Right cardiac atrium (tissue), 5 donors: ENCODE results near the gene SLC16A4. TPM values are rescaled to one million over a fixed set of nuclear protein-coding genes. Genes with fewer than 3 reads are reported as not detected.
A peak's percentile ranks its signal among the peaks of the same experiment; 100 is the strongest.
"Not testable (repeated sequence)": the region's sequence is repeated elsewhere in the genome, so short reads cannot be mapped to it uniquely, and the experiment has no call there.

Experiments used
- ATAC-seq, 2 donors: fragments of 200-7000 bp; cut with Tn5 transposase; one replicate each; pipeline versions ENCODE4 v1.8.0 to v1.9.1; 2020; ENCODE audit warnings: moderate library complexity in 2 of 2, mild to moderate bottlenecking in 1 of 2
- DNase-seq, 3 donors: peaks; one replicate each; pipeline ENCODE4 v3.0.0-alpha.2; 2020
- H3K27ac ChIP-seq: one replicate; pipeline ENCODE4 v1.5.1; 2013; ENCODE audit warnings: mild to moderate bottlenecking, low read length, control low read depth, moderate library complexity
- H3K27me3 ChIP-seq: one replicate; pipeline ENCODE4 v1.6.1; 2013; ENCODE audit not compliant: control insufficient read depth, insufficient read depth
- H3K4me1 ChIP-seq: one replicate; pipeline ENCODE4 v1.6.1; 2013; ENCODE audit warnings: low read length; ENCODE audit not compliant: control insufficient read depth, insufficient read depth
- H3K4me3 ChIP-seq: one replicate; pipeline ENCODE4 v1.5.1; 2013; ENCODE audit warnings: low read length, control low read depth
- H3K9me3 ChIP-seq: one replicate; pipeline ENCODE4 v1.6.1; 2013; ENCODE audit warnings: low read length; ENCODE audit not compliant: control insufficient read depth
- WGBS: extraction: QIAGEN DNeasy Blood & Tissue Kit; methylation state at CpG from one replicate; pipeline ENCODE4 v1.1.7; 2013; 5-methylcytosine and 5-hydroxymethylcytosine counted together
- intact Hi-C, 4 donors: fragments of 100-400 bp; cut with DNase I; formaldehyde crosslinking; loops; one replicate each; pipeline versions ENCODE4 v1.11.0 to v1.14.0; 2022 to 2023
- polyA plus RNA-seq: library from polyadenylated mRNA; stranded (reverse); fragments of 200-250 nt; gene quantifications from one replicate; pipeline ENCODE4 v1.2.3, GENCODE V29; 2013
- total RNA-seq, 4 donors: library from RNA; stranded (reverse); fragmentation: NEBNext Ultra II Directional; extraction: Animal tissue kit (Norgen Biotek cat#: 25700); gene quantifications; one replicate each; pipeline ENCODE4 v1.2.1, GENCODE V29; 2021
- donor health status: healthy with polysubstance abuse.
- donor health status: DM: no; HTN: yes; CAD: no.
- donor health status: DM: no; HTN: no; CAD: no.
- donor health status: DM: no; HTN: yes; CAD: no; lungs with severe emphysema.
- donor health status: DM: yes; HTN: yes; CAD: no.

Gene SLC16A4
- total and polyA plus RNA-seq, 5 donors = 3.0 to 7.3 (median 6.3) TPM

DNA sequence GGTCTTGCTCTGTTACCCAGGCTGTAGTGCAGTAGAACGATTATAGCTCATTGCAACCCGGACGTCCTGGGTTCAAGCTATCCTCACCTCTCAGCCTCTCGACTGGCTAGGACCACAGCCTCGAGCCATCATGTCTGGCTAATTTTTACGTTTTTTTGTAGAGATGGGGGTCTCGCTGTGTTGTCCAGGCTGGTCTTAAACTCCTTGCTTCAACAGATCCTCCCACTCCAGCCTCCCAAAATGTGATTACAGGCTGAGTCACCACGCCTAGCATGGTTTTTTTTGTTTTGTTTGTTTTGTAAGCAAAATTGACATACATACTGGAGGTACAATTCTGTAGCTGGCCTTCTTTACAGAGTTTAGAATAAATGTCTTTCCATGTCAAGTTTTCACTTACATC, 17.7 kb upstream of the SLC16A4 start:
- Histone ChIP-seq H3K4me1 (no peaks in the 10 kb centered on the region), H3K27me3 (no peaks in the 10 kb centered on the region), H3K27ac (no peak overlapping the region), H3K9me3 (no peaks in the 10 kb centered on the region), H3K4me3 (peak overlapping the region; percentile 68)
- ATAC-seq = no peak
- 86% methylated on average over 8 of the region's 8 CpGs for WGBS
- no peak for DNase-seq
- intact Hi-C loops = loop anchor here in 3 of 4 donors (5.0 to 10.0 kb wide), 2 partner anchors 64 to 201 kb away; no protein-coding TSS in a partner anchor

DNA sequence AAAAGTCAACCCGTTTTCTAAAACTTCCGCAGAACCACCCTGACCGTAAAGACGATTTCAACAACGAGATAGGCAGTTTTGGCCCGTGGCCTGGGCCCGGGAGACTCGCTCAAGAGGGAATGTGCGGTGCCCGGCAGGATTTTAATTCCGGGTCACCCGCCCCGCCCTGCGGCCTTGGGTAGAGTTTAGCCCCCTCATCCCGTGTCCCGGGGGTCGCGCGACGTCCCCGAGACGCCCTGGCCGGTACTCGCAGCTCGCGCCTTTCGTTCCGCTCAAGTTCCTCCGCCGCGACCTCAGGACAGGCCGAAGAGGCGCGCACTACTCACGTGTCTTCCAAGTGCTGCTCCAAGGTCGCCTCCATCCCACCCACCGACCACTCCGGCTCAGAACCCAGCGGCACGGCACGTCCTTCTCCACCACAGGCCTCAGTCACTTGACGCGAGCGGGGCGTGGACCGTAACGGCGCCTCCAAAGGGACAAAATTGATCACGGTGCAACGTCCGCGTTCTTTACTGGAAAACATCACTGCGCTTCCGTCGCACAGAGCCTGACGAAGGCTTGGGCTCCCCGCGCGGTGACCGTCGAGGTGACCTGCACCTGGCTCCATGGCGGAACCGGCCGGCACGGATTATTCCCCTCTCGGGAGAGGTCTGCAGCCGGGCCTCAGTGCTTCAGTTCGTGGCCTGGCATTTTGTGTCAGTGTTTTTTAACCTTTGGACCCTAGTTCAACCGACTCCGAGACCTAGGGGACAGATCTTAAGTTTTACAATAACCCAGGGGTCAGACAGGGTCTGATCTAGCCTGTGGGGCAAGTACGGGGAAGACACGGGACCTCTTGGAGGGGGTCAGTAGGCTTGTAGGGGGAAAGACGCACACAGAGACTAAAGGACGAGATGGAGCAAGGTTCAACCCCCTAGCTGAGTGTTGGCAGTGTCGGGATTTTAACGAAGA, 16.7 kb upstream of the SLC16A4 start, which contains the start of gene LAMTOR5:
LAMTOR5 (minus strand) TSS at position 435 of the 951 bp plus-strand sequence; CDS start at position 361, 74 bp downstream.
- no peaks in the 10 kb centered on the region for H3K9me3 ChIP-seq
- H3K27me3 ChIP-seq = no peaks in the 10 kb centered on the region
- ATAC-seq = peak; percentile 96 to 98
- intact Hi-C loops = loop anchor here in 3 of 4 donors (5.0 to 10.0 kb wide), 2 partner anchors 63 to 200 kb away; no protein-coding TSS in a partner anchor
- WGBS = under 1% methylated on average over 76 of the region's 76 CpGs
- H3K4me3 ChIP-seq = peak within 1 kb of the TSS; percentile 68
- peak within 1 kb of the TSS; percentile 80 for H3K27ac ChIP-seq
- DNase-seq = peak; percentile 94 to 97 (median 97)
- no peaks in the 10 kb centered on the region for H3K4me1 ChIP-seq

DNA sequence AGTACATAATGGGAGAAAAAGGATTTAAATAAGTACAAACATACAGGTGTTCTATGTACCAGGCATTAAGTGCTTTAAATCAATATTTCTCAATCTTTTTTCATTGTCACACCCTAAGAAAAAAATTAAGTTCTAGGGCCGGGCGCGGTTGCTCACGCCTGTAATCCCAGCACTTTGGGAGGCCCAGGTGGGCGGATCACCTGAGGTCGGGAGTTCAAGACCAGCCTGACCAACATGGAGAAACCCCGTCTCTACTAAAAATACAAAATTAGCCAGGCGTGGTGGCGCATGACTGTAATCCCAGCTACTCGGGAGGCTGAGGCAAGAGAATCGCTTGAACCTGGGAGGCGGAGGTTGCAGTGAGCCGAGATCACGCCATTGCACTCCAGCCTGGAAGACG, 15.6 kb upstream of the SLC16A4 start:
- peak overlapping the region; percentile 68 for H3K4me3 ChIP-seq
- H3K4me1 ChIP-seq, ATAC-seq, DNase-seq, H3K9me3 ChIP-seq, H3K27me3 ChIP-seq, H3K27ac ChIP-seq: not testable (repeated sequence)
- WGBS = 79% methylated on average over 15 of the region's 15 CpGs
- intact Hi-C loops = loop anchor here in 3 of 4 donors (5.0 to 10.0 kb wide), 2 partner anchors 62 to 199 kb away; no protein-coding TSS in a partner anchor

DNA sequence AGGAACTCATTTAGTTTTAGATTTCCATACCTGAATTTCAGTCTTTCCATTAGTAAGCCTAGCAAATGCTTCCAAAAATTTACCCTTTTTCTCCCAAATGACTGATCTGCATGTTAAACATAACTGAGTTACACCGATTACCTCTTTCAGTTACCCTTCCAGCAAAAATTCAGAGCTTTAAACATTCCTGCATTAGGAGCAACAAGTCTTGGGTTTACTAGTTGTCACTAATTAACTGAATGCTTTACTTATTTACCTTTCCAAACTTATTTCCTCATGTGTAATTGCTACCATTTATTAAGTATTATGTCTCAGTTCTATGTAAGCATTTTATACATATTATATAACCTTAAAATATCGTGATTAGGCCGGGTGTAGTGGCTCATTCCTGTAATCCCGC, 13.6 kb upstream of the SLC16A4 start:
- ATAC-seq = no peak
- H3K9me3 ChIP-seq = no peaks in the 10 kb centered on the region
- H3K27ac ChIP-seq = no peak overlapping the region
- no peaks in the 10 kb centered on the region for H3K27me3 ChIP-seq
- WGBS = 93% methylated on average over 4 of the region's 4 CpGs
- H3K4me3 ChIP-seq = no peak overlapping the region
- DNase-seq = no peak
- H3K4me1 ChIP-seq = no peaks in the 10 kb centered on the region
- intact Hi-C loops = loop anchor here in 2 of 4 donors (10.0 kb wide), 1 partner anchor 60 kb away; no protein-coding TSS in a partner anchor

DNA sequence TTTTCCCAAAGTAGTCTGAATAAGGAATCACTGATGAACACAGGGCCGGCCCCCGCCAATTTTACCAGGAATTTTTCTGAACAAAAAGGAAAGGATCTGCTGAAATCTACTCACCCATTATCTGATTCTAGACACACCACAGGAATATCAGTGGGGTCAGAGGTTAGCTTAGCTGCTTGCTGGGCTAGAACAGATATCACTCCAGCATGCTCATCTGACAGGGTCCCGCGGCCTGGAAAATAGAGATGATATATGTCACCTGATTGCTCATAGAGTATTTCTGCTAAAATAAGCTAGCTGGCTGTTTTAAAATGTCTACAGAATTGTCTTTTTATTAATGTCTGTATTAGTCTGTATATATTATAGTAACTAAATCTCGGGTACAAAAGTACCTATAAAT, 13.0 kb upstream of the SLC16A4 start:
- no peak for DNase-seq
- Histone ChIP-seq H3K4me3 (no peak overlapping the region), H3K9me3 (no peaks in the 10 kb centered on the region), H3K4me1 (no peaks in the 10 kb centered on the region), H3K27ac (no peak overlapping the region), H3K27me3 (no peaks in the 10 kb centered on the region)
- WGBS = 93% methylated on average over 5 of the region's 5 CpGs
- intact Hi-C loops = loop anchor here in 2 of 4 donors (10.0 kb wide), 1 partner anchor 59 kb away; no protein-coding TSS in a partner anchor
- ATAC-seq = no peak

DNA sequence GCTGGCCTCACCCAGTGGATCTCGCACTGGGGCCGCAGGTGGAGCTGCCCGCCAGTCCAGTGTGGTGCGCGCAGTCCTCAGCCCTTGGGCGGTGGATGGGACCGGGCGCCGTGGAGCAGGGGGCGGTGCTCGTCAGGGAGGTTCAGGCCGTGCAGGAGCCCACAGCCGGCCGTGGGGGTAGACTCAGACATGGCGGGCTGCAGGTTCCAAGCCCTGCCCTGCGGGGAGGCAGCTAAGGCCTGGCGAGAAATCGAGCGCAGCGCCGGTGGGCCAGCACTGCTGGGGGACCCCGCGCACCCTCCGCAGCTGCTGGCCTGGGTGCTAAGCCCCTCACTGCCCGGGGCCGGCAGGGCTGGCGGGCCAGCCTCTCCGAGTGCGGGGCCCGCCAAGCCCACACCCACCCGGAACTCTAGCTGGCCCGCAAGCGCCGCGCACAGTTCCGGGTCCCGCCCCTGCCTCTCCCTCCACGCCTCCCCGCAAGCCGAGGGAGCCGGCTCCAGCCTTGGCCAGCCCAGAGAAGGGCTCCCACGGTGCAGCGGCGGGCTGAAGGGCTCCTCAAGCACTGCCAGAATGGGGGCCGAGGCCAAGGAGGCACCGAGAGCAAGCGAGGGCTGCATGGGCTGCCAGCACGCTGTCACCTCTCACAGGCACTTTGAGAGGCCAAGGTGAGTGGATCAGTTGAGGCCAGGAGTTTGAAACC, 5.6 kb upstream of the SLC16A4 start:
- intact Hi-C loops, H3K9me3 ChIP-seq, H3K4me1 ChIP-seq, H3K4me3 ChIP-seq, H3K27me3 ChIP-seq, H3K27ac ChIP-seq: not testable (repeated sequence)
- peak in 1 of 3 donors; percentile 58 for DNase-seq
- WGBS = 98% methylated on average over 48 of the region's 48 CpGs
- peak; percentile 32 to 47 for ATAC-seq

DNA sequence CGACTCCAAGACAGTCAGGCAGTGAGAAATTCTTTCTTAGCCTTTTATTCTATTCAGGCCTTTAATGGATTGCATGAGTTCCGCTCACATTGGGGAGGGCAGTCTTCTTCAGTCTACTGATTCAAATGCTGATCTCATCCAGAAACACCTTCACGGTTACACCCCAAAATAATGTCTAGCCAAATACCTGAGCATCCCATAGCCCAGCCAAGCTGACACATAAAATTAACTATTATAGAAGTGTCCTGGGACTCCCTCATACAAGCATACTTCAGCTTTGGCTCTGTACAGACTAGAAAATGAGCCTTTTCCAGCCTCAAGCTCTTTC, 3.6 kb upstream of the SLC16A4 start:
- H3K4me1 ChIP-seq = no peaks in the 10 kb centered on the region
- DNase-seq = no peak
- no peak for ATAC-seq
- intact Hi-C loops = no loop called here
- no peak overlapping the region for H3K27ac ChIP-seq
- no peaks in the 10 kb centered on the region for H3K9me3 ChIP-seq
- H3K4me3 ChIP-seq = no peak overlapping the region
- WGBS = 92% methylated on average over 3 of the region's 3 CpGs
- no peaks in the 10 kb centered on the region for H3K27me3 ChIP-seq

DNA sequence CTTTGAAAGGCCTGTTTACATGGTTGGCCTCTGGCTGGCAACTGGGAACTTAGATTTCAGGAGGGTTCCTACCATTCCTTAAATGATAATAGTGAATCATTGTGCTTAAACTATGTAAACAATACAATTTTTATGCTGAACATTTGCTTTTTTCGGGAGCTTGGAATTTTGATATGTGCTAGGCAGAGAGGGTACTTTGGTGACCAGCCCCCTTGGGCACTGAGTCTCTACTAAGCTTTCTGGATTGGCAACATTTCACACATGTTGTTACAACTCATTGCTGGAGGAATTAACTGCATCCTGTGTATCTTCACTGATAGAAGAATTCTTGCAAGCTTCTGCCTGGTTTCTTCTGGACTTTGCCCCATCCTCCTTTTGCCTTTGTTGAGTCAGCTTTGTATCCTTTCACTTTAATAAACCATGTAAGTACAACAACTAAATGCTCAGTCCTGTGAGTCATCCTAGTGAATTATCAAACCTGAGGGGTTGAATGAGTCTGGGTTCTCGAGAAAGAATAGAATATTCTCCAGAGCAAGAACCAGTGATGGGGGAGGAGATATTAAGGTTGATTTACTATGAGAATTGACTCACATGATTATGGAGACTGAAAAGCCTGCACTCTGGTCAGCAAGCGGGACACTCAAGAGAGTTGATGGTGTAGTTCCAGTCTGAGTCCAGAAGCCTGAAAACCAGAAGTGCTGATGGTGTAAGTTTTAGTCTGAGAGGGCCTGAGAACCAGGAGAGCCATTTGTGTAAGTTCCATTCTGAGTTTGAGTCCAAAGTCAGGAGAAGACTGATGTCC, 3.1 kb upstream of the SLC16A4 start:
- 85% methylated on average over 3 of the region's 3 CpGs for WGBS
- no peak for ATAC-seq
- DNase-seq = no peak
- intact Hi-C loops = no loop called here
- H3K27ac ChIP-seq = no peak overlapping the region
- H3K9me3 ChIP-seq = no peaks in the 10 kb centered on the region
- no peaks in the 10 kb centered on the region for H3K27me3 ChIP-seq
- H3K4me1 ChIP-seq = no peaks in the 10 kb centered on the region
- H3K4me3 ChIP-seq = no peak overlapping the region

DNA sequence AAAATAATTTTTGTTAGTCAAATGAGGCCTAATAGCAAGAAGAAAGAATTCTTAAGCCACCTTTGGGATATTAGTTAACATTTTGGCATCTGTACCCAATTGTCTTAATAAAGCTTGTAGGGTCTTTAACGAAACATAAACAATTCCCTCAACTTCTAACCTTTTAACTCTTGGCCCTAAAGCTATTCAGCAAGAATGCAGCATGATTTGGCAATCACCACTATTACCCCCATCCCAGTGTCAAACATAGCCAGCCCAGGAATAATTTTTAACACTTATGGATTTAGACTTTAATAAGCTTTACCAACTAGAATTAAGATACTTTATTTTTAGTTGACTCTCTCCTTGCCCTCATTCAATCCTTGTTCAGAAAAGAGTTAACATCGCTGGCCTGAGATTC, 2.5 kb upstream of the SLC16A4 start:
- WGBS = 84% methylated on average over 2 of the region's 2 CpGs
- DNase-seq = no peak
- H3K9me3 ChIP-seq = no peaks in the 10 kb centered on the region
- H3K4me1 ChIP-seq = no peaks in the 10 kb centered on the region
- H3K4me3 ChIP-seq = no peak overlapping the region
- intact Hi-C loops = no loop called here
- no peaks in the 10 kb centered on the region for H3K27me3 ChIP-seq
- no peak for ATAC-seq
- H3K27ac ChIP-seq = no peak overlapping the region

DNA sequence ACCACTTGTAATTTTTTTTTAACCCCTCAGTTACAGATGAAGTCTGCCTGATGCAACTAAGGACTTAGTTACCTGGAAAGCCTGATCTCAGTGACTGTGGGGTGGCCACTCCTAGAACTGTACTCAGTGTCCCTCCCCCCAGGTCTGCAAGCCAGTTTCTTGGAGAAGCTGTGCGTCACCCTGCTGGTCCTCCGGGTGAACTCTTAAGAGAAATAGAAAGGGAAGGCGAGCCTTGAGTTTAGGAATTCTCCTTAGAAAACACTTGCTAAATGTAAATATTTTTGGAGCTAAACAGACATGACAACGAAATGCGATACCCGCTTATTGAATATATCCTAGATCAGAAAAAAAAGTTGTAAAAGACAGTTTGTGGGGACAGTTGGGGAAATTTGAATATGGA, 730 bp downstream of the SLC16A4 start:
- Histone ChIP-seq H3K9me3 (no peaks in the 10 kb centered on the region), H3K4me1 (no peaks in the 10 kb centered on the region), H3K27ac (no peak overlapping the region), H3K27me3 (no peaks in the 10 kb centered on the region), H3K4me3 (peak overlapping the region; percentile 46)
- 73% methylated on average over 6 of the region's 6 CpGs for WGBS
- ATAC-seq = peak; percentile 84 to 91
- peak; percentile 54 to 74 (median 63) for DNase-seq
- intact Hi-C loops = no loop called here
